Liver (tissue), 9 donors: Measurements from ENCODE around the gene VAV3. TPM values are rescaled to one million over a fixed set of nuclear protein-coding genes. Genes with fewer than 3 reads are reported as not detected.

ENCODE experiments used
- DNase-seq: peaks from one replicate; pipeline ENCODE4 v3.0.0-alpha.2; 2017; ENCODE audit warnings: low spot score
- H3K27ac ChIP-seq, 2 donors: one replicate each; pipeline ENCODE4 v1.7.0; 2013; ENCODE audit warnings: inconsistent platforms in 2 of 2, low read length in 2 of 2, control low read depth in 1 of 2, low read depth in 1 of 2, mild to moderate bottlenecking in 1 of 2
- H3K27me3 ChIP-seq, 4 donors: one replicate each; pipeline versions ENCODE4 v1.6.1 to v1.7.0; 2013; ENCODE audit warnings: low read length in 3 of 4, inconsistent platforms in 1 of 4, mild to moderate bottlenecking in 1 of 4, moderate library complexity in 1 of 4; ENCODE audit not compliant: control insufficient read depth in 4 of 4, insufficient read depth in 4 of 4
- H3K36me3 ChIP-seq, 4 donors: one replicate each; pipeline versions ENCODE4 v1.6.1 to v1.7.0; 2013; ENCODE audit warnings: low read length in 3 of 4, mild to moderate bottlenecking in 3 of 4, low read depth in 1 of 4, moderate library complexity in 1 of 4; ENCODE audit not compliant: control insufficient read depth in 4 of 4, insufficient read depth in 3 of 4
- H3K4me1 ChIP-seq, 4 donors: one replicate each; pipeline versions ENCODE4 v1.6.1 to v1.7.0; 2013; ENCODE audit warnings: low read length in 3 of 4, mild to moderate bottlenecking in 3 of 4, moderate library complexity in 1 of 4; ENCODE audit not compliant: control insufficient read depth in 4 of 4, insufficient read depth in 4 of 4
- H3K4me3 ChIP-seq, 3 donors: one replicate each; pipeline versions ENCODE4 v1.6.1 to v1.7.0; 2013; ENCODE audit warnings: low read length in 3 of 3, control low read depth in 1 of 3, low read depth in 1 of 3, mild to moderate bottlenecking in 1 of 3
- H3K9ac ChIP-seq, 2 donors: one replicate each; pipeline ENCODE4 v1.7.0; 2013; ENCODE audit warnings: low read length in 2 of 2, mild to moderate bottlenecking in 2 of 2, moderate library complexity in 2 of 2, control low read depth in 1 of 2, low read depth in 1 of 2
- H3K9me3 ChIP-seq, 4 donors: one replicate each; pipeline versions ENCODE4 v1.6.1 to v1.7.0; 2013; ENCODE audit warnings: low read length in 3 of 4; ENCODE audit not compliant: control insufficient read depth in 4 of 4
- EGR1 ChIP-seq, 2 donors: IDR thresholded peaks; 2 replicates each; pipeline ENCODE4 v1.6.1; 2016 to 2018; ENCODE audit warnings: antibody characterized with exemption in 2 of 2, low read depth in 2 of 2
- FOXA1 ChIP-seq: IDR thresholded peaks from 2 replicates; pipeline ENCODE4 v1.6.1; 2016; ENCODE audit warnings: antibody characterized with exemption
- FOXA2 ChIP-seq: IDR thresholded peaks from 2 replicates; pipeline ENCODE4 v1.6.1; 2016; ENCODE audit warnings: antibody characterized with exemption
- GABPA ChIP-seq, 2 donors: IDR thresholded peaks in 1 of 2; conservative IDR thresholded peaks in 1 of 2; 2 replicates each; pipeline ENCODE4 v1.6.1; 2016; ENCODE audit warnings: antibody characterized with exemption in 2 of 2, mild to moderate bottlenecking in 1 of 2, moderate library complexity in 1 of 2
- HNF4A ChIP-seq, 2 donors: conservative IDR thresholded peaks; 2 replicates each; pipeline ENCODE4 v1.6.1; 2016; ENCODE audit warnings: antibody characterized with exemption in 2 of 2, mild to moderate bottlenecking in 2 of 2
- HNF4G ChIP-seq: IDR thresholded peaks from 2 replicates; pipeline ENCODE4 v1.6.1; 2016; ENCODE audit warnings: antibody characterized with exemption
- JUND ChIP-seq, 2 donors: IDR thresholded peaks; 2 replicates each; pipeline ENCODE4 v1.6.1; 2016; ENCODE audit warnings: antibody characterized with exemption in 2 of 2
- NR2F2 ChIP-seq: IDR thresholded peaks from 2 replicates; pipeline ENCODE4 v1.6.1; 2016; ENCODE audit warnings: antibody characterized with exemption
- RAD21 ChIP-seq, 2 donors: IDR thresholded peaks; 2 replicates each; pipeline ENCODE4 v1.6.1; 2016; ENCODE audit warnings: antibody characterized with exemption in 2 of 2, mild to moderate bottlenecking in 2 of 2
- RXRA ChIP-seq, 2 donors: IDR thresholded peaks; 2 replicates each; pipeline ENCODE4 v1.6.1; 2017 to 2018; ENCODE audit warnings: antibody characterized with exemption in 2 of 2, mild to moderate bottlenecking in 1 of 2
- TAF1 ChIP-seq: conservative IDR thresholded peaks from 2 replicates; pipeline ENCODE4 v1.6.1; 2016; ENCODE audit warnings: antibody characterized with exemption, mild to moderate bottlenecking
- YY1 ChIP-seq: IDR thresholded peaks from 2 replicates; pipeline ENCODE4 v1.6.1; 2016; ENCODE audit warnings: antibody characterized with exemption, mild to moderate bottlenecking
- WGBS: extraction: QIAGEN DNeasy Blood & Tissue Kit; methylation state at CpG from one replicate; pipeline ENCODE4 v1.1.7; 2013; 5-methylcytosine and 5-hydroxymethylcytosine counted together
- polyA plus RNA-seq, 2 donors: library from polyadenylated mRNA; stranded (reverse) in 1 of 2; unstranded in 1 of 2; fragments of 200-250 nt in 1 of 2; fragments of >200 nt in 1 of 2; fragmentation: Nextera tagmentation in 1 of 2; extraction: Ambion mirVana in 1 of 2; gene quantifications; one replicate each; pipeline versions ENCODE4 v1.2.1 to v1.2.3, GENCODE V29; 2013 to 2015
- total RNA-seq, 2 donors: library from RNA; depleted of rRNA; stranded (reverse); fragments of >200 nt; gene quantifications; one replicate each; pipeline ENCODE4 v1.2.3, GENCODE V29; 2014
- TF ChIP-seq, protein P1 (sequence below): IDR thresholded peaks from 2 replicates; pipeline ENCODE4 v1.6.1; 2016; ENCODE audit warnings: antibody characterized with exemption
- TF ChIP-seq, protein P2 (sequence below): IDR thresholded peaks from 2 replicates; pipeline ENCODE4 v1.6.1; 2016; ENCODE audit warnings: antibody characterized with exemption
- TF ChIP-seq, protein P3 (sequence below): IDR thresholded peaks from 2 replicates; pipeline ENCODE4 v1.6.1; 2016; ENCODE audit warnings: antibody characterized with exemption
- TF ChIP-seq, protein P4 (sequence below): IDR thresholded peaks from 2 replicates; pipeline ENCODE4 v1.6.1; 2016; ENCODE audit warnings: antibody characterized with exemption, mild to moderate bottlenecking
- TF ChIP-seq, protein P5 (sequence below): fragments of 150-350 bp; IDR thresholded peaks from 2 replicates; pipeline ENCODE4 v1.5.1; 2017; ENCODE audit warnings: improper control_type of control experiment, low read depth, low read length; ENCODE audit not compliant: missing input control
- donor health status: healthy.
- donor health status: healthy.
- donor health status: healthy.
- donor health status: healthy.
- donor health status: healthy.

Gene VAV3
- total and polyA plus RNA-seq, 4 donors, result 0.46 to 4.8 (median 2.7) TPM

DNA sequence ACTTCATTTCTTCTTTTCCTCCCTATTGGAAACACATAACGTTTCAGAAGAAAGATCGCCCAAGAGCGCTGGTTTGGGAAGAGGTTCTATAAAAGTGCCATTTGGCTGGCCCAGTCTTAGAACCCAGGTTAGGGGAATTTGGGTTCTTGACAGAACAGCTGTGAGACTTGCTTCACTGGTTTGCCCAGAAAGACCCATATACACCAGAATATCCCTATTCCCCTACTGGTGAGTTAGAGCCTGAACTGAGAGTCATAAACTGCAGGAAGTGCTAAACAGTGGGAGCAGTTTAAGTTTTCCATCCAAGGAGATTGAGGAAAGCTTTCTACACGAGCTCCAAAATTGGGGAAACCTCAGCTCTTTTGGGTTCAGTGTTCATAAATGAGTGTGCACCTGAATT is 275.2 kb downstream of the VAV3 start (continued):
- TF ChIP-seq, protein P1, sequence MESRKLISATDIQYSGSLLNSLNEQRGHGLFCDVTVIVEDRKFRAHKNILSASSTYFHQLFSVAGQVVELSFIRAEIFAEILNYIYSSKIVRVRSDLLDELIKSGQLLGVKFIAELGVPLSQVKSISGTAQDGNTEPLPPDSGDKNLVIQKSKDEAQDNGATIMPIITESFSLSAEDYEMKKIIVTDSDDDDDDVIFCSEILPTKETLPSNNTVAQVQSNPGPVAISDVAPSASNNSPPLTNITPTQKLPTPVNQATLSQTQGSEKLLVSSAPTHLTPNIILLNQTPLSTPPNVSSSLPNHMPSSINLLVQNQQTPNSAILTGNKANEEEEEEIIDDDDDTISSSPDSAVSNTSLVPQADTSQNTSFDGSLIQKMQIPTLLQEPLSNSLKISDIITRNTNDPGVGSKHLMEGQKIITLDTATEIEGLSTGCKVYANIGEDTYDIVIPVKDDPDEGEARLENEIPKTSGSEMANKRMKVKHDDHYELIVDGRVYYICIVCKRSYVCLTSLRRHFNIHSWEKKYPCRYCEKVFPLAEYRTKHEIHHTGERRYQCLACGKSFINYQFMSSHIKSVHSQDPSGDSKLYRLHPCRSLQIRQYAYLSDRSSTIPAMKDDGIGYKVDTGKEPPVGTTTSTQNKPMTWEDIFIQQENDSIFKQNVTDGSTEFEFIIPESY, result no peak
- TF ChIP-seq YY1, result no peak
- no peak for TF ChIP-seq RXRA (IDR thresholded peaks at IDR 0.05)
- no peak for TF ChIP-seq NR2F2
- no peak for TF ChIP-seq HNF4A (conservative IDR thresholded peaks at IDR 0.05)
- TF ChIP-seq JUND (IDR thresholded peaks at IDR 0.05), result no peak

DNA sequence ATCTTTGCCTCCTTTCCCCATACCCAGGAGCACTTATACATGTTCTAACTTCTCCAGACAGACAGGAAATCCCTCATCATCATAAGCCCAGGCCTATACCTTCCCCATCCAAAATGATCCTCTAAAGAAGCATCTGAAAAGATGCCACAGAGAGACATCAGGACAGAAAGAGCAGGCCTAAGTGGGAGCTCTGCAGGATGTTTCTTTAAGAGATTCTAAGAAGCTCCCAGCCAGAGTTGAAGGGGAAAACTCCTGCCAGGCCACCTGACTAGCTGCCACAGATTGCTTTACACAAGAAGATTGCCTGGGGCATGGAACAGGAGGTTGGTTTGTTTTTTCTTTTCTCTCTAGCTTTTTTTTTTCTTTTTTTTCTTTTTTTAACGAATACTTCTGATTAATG is 275.8 kb downstream of the VAV3 start:
- no peaks in the 10 kb centered on the region for H3K27me3 ChIP-seq
- H3K36me3 ChIP-seq, result no peaks in the 10 kb centered on the region
- H3K27ac ChIP-seq, result no peak overlapping the region
- no peaks in the 10 kb centered on the region for H3K4me1 ChIP-seq
- no peak overlapping the region for H3K4me3 ChIP-seq
- no peaks in the 10 kb centered on the region for H3K9me3 ChIP-seq
- 57% methylated on average over 1 of the region's 1 CpG for WGBS
- H3K9ac ChIP-seq, result no peak overlapping the region
- TF ChIP-seq, protein P2, sequence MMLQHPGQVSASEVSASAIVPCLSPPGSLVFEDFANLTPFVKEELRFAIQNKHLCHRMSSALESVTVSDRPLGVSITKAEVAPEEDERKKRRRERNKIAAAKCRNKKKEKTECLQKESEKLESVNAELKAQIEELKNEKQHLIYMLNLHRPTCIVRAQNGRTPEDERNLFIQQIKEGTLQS, result no peak
- TF ChIP-seq RAD21 (IDR thresholded peaks at IDR 0.05), result no peak
- TF ChIP-seq FOXA1, result no peak
- TF ChIP-seq JUND (IDR thresholded peaks at IDR 0.05), result no peak
- TF ChIP-seq TAF1, result no peak
- TF ChIP-seq, protein P3, sequence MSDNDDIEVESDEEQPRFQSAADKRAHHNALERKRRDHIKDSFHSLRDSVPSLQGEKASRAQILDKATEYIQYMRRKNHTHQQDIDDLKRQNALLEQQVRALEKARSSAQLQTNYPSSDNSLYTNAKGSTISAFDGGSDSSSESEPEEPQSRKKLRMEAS, result no peak
- TF ChIP-seq NR2F2, result no peak
- no peak for TF ChIP-seq EGR1 (IDR thresholded peaks at IDR 0.05; ENCODE audit: low read depth in 2 of 2)
- no peak for TF ChIP-seq FOXA2
- no peak for TF ChIP-seq GABPA (IDR thresholded peaks at IDR 0.05 in 1 of 2, conservative IDR thresholded peaks at IDR 0.05 in 1 of 2)
- no peak for DNase-seq

DNA sequence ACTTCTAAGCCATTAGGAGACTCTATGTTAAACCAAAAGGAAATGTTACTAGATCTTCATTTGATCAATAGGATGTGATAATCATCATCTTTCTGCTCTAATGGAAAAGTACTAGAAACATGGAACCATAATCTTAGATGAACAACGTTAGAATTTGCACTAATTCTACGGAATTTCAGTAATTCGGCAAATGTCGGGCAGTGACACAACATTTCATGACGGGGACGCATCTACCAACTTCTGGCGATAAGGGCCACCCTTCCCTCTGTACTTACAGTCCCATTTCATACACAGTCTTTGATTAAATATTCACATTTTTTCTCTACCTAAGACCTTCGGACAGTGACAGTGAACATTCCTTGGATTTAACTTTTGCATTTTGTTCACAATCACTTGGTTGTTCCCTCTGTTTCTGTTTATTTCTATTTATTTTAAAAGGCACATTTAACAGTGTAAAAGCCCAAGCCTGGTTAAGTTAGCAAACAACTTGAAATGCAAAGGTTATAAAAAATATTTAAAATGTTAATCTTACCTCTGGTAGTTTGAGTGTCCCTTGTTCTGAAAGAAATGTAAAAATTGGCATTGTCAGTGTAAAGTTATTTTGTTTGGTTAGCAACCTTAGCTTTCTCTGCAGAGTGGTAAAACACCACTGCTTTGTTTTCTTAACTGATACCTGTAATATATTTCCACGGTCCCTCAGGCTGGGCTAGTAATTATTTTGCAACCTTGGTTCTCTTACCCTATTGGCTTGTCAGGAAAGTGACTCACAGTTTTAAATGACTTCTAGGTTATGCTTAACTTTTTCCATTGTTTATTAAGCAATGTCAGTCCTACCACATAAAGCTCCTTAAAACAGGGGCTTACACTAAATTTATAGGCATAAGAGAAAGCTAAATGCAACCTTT is 276.9 kb downstream of the VAV3 start:
- no peak for TF ChIP-seq RXRA (IDR thresholded peaks at IDR 0.05)
- no peak for TF ChIP-seq EGR1 (IDR thresholded peaks at IDR 0.05; ENCODE audit: low read depth in 2 of 2)
- TF ChIP-seq, protein P1, result no peak
- TF ChIP-seq, protein P4, sequence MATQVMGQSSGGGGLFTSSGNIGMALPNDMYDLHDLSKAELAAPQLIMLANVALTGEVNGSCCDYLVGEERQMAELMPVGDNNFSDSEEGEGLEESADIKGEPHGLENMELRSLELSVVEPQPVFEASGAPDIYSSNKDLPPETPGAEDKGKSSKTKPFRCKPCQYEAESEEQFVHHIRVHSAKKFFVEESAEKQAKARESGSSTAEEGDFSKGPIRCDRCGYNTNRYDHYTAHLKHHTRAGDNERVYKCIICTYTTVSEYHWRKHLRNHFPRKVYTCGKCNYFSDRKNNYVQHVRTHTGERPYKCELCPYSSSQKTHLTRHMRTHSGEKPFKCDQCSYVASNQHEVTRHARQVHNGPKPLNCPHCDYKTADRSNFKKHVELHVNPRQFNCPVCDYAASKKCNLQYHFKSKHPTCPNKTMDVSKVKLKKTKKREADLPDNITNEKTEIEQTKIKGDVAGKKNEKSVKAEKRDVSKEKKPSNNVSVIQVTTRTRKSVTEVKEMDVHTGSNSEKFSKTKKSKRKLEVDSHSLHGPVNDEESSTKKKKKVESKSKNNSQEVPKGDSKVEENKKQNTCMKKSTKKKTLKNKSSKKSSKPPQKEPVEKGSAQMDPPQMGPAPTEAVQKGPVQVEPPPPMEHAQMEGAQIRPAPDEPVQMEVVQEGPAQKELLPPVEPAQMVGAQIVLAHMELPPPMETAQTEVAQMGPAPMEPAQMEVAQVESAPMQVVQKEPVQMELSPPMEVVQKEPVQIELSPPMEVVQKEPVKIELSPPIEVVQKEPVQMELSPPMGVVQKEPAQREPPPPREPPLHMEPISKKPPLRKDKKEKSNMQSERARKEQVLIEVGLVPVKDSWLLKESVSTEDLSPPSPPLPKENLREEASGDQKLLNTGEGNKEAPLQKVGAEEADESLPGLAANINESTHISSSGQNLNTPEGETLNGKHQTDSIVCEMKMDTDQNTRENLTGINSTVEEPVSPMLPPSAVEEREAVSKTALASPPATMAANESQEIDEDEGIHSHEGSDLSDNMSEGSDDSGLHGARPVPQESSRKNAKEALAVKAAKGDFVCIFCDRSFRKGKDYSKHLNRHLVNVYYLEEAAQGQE, result no peak
- TF ChIP-seq, protein P5, sequence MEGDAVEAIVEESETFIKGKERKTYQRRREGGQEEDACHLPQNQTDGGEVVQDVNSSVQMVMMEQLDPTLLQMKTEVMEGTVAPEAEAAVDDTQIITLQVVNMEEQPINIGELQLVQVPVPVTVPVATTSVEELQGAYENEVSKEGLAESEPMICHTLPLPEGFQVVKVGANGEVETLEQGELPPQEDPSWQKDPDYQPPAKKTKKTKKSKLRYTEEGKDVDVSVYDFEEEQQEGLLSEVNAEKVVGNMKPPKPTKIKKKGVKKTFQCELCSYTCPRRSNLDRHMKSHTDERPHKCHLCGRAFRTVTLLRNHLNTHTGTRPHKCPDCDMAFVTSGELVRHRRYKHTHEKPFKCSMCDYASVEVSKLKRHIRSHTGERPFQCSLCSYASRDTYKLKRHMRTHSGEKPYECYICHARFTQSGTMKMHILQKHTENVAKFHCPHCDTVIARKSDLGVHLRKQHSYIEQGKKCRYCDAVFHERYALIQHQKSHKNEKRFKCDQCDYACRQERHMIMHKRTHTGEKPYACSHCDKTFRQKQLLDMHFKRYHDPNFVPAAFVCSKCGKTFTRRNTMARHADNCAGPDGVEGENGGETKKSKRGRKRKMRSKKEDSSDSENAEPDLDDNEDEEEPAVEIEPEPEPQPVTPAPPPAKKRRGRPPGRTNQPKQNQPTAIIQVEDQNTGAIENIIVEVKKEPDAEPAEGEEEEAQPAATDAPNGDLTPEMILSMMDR, result no peak
- TF ChIP-seq RAD21 (IDR thresholded peaks at IDR 0.05), result no peak
- TF ChIP-seq GABPA (IDR thresholded peaks at IDR 0.05 in 1 of 2, conservative IDR thresholded peaks at IDR 0.05 in 1 of 2), result no peak
- TF ChIP-seq HNF4A (conservative IDR thresholded peaks at IDR 0.05), result no peak
- no peak for TF ChIP-seq FOXA2
- TF ChIP-seq JUND (IDR thresholded peaks at IDR 0.05), result no peak
- no peak for TF ChIP-seq YY1
- no peak for TF ChIP-seq HNF4G
- Histone ChIP-seq H3K36me3 (no peaks in the 10 kb centered on the region), H3K4me3 (no peak overlapping the region), H3K27me3 (no peaks in the 10 kb centered on the region), H3K9ac (no peak overlapping the region), H3K27ac (no peak overlapping the region), H3K9me3 (no peaks in the 10 kb centered on the region), H3K4me1 (no peaks in the 10 kb centered on the region)
- 83% methylated on average over 9 of the region's 9 CpGs for WGBS
- DNase-seq, result no peak
